CD4-positive, alpha-beta T cell (primary cell): ENCODE measurements around the gene TMEM94. TPM values are rescaled to one million over a fixed set of nuclear protein-coding genes. Genes with fewer than 3 reads are reported as not detected.

Source experiments
- ATAC-seq: fragments of 200-7000 bp; cut with Tn5 transposase; one replicate; pipeline ENCODE4 v1.10.0; 2022; ENCODE audit warnings: mild to moderate bottlenecking; ENCODE audit not compliant: poor library complexity
- CTCF ChIA-PET: fragments of 350-600 bp; sonication (Branson Sonifier 250); formaldehyde crosslinking; loops from one replicate; lab custom pipeline; 2021; ENCODE audit warnings: antibody characterized with exemption, inconsistent platforms; lab: Charles Lee
- POLR2A ChIA-PET: fragments of 350-600 bp; sonication (Branson Sonifier 250); formaldehyde crosslinking; loops from one replicate; lab custom pipeline; 2021; ENCODE audit warnings: antibody characterized with exemption, inconsistent platforms; lab: Charles Lee
- DNase-seq, 14 experiments: peaks; one replicate each; pipeline ENCODE4 v3.0.0-alpha.2; 2013 to 2020; ENCODE audit warnings: mixed read lengths in 2 of 14
- H3K27ac ChIP-seq, 2 donors: one replicate each; pipeline versions ENCODE4 v1.5.1 to v1.7.0; 2013; ENCODE audit warnings: low read length in 2 of 2, low read depth in 1 of 2, mild to moderate bottlenecking in 1 of 2
- H3K27me3 ChIP-seq, 2 experiments: 1 replicate in 1 of 2; 2 replicates in 1 of 2; pipeline versions ENCODE4 v1.6.1 to v1.7.0; 2013; ENCODE audit warnings: low read length in 2 of 2, control low read depth in 1 of 2, mild to moderate bottlenecking in 1 of 2, moderate library complexity in 1 of 2; ENCODE audit not compliant: insufficient read depth in 2 of 2, control insufficient read depth in 1 of 2
- H3K36me3 ChIP-seq: one replicate; pipeline ENCODE4 v1.6.1; 2013; ENCODE audit warnings: low read length, control low read depth; ENCODE audit not compliant: insufficient read depth
- H3K4me1 ChIP-seq: one replicate; pipeline ENCODE4 v1.6.1; 2013; ENCODE audit warnings: low read length, control low read depth; ENCODE audit not compliant: insufficient read depth
- H3K4me3 ChIP-seq: one replicate; pipeline ENCODE4 v1.5.1; 2013; ENCODE audit warnings: mild to moderate bottlenecking, low read length, moderate library complexity
- H3K9me3 ChIP-seq, 2 experiments: 1 replicate in 1 of 2; 2 replicates in 1 of 2; pipeline versions ENCODE4 v1.6.1 to v1.7.0; 2013; ENCODE audit warnings: low read length in 2 of 2, mild to moderate bottlenecking in 2 of 2, control low read depth in 1 of 2, moderate library complexity in 1 of 2; ENCODE audit not compliant: control insufficient read depth in 1 of 2, insufficient read depth in 1 of 2
- H3K27ac Mint-ChIP-seq: one replicate; pipeline ENCODE4 v1.8.0; 2020; ENCODE audit warnings: mixed read lengths
- H3K27me3 Mint-ChIP-seq: one replicate; pipeline ENCODE4 v1.8.0; 2021; ENCODE audit warnings: mixed read lengths
- H3K36me3 Mint-ChIP-seq: one replicate; pipeline ENCODE4 v1.8.0; 2021; ENCODE audit warnings: low read depth, mixed read lengths
- H3K4me1 Mint-ChIP-seq: one replicate; pipeline ENCODE4 v1.8.0; 2021; ENCODE audit warnings: low read depth, mixed read lengths
- H3K4me3 Mint-ChIP-seq: one replicate; pipeline ENCODE4 v1.8.0; 2020; ENCODE audit warnings: mild to moderate bottlenecking, mixed read lengths
- H3K9me3 Mint-ChIP-seq: one replicate; pipeline ENCODE4 v1.8.0; 2020; ENCODE audit warnings: mixed read lengths
- intact Hi-C, 2 experiments: fragments of 100-400 bp; cut with DNase I in 1 of 2; cut with micrococcal nuclease in 1 of 2; formaldehyde crosslinking; loops; one replicate each; pipeline versions ENCODE4 v1.15.1 to v1.9.0; 2023 to 2025; cut with DNase I, micrococcal nuclease
- total RNA-seq, 174 experiments: library from RNA in 2 of 174; stranded (reverse) in 2 of 174; gene quantifications; one replicate each; pipeline ENCODE4 v1.2.3 and lab custom pipeline; 2021 to 2026
- TF ChIP-seq, protein P1 (sequence below): fragments of 200-600 bp; IDR thresholded peaks from one replicate; pipeline ENCODE4 v1.8.0; 2022; ENCODE audit warnings: antibody characterized with exemption, mild to moderate bottlenecking

Gene TMEM94
- total RNA-seq, 2 experiments from 2014 or later: 52.8 to 57.3 TPM

DNA sequence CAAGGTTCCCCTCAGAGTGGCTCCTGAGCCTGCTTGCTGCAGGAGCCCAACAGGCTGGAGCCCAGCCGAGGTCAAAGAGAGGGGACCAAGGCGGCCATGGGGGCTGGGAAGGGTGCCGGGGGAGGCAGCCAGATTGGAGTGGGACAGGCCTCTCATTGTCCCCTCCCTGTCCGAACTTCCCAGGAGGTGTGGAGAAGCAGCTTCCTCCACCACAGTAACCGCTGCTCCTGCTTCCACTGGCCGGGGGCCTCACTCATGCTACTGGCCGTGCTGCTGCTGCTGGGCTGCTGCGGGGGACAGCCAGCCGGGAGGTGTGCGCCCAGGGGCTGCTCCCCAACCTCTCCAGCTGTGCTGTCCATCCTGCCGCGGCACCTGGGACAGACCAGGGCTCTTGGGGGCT, 29.3 kb downstream of the TMEM94 start:
- ChIA-PET CTCF (no interaction called here), POLR2A (interaction anchor here (3.1 kb wide), 1 partner anchor 31 kb away, joined by 23 read pairs; the partner anchor contains the start of gene TSEN54)
- peak in 1 of 14 experiments; percentile 7 for DNase-seq
- H3K27me3 Mint-ChIP-seq: no peaks in the 10 kb centered on the region
- Histone ChIP-seq H3K4me1 (peaks cover 30% of the 10 kb centered on the region), H3K9me3 (no peaks in the 10 kb centered on the region), H3K4me3 (no peak overlapping the region), H3K27ac (no peak overlapping the region), H3K36me3 (peaks cover 17% of the 10 kb centered on the region), H3K27me3 (no peaks in the 10 kb centered on the region)
- intact Hi-C loops: no loop called here
- ATAC-seq: no peak
- H3K27ac Mint-ChIP-seq: no peak overlapping the region
- H3K9me3 Mint-ChIP-seq: no peaks in the 10 kb centered on the region
- H3K4me3 Mint-ChIP-seq: no peak overlapping the region
- H3K4me1 Mint-ChIP-seq: peaks cover 26% of the 10 kb centered on the region
- TF ChIP-seq, protein P1, sequence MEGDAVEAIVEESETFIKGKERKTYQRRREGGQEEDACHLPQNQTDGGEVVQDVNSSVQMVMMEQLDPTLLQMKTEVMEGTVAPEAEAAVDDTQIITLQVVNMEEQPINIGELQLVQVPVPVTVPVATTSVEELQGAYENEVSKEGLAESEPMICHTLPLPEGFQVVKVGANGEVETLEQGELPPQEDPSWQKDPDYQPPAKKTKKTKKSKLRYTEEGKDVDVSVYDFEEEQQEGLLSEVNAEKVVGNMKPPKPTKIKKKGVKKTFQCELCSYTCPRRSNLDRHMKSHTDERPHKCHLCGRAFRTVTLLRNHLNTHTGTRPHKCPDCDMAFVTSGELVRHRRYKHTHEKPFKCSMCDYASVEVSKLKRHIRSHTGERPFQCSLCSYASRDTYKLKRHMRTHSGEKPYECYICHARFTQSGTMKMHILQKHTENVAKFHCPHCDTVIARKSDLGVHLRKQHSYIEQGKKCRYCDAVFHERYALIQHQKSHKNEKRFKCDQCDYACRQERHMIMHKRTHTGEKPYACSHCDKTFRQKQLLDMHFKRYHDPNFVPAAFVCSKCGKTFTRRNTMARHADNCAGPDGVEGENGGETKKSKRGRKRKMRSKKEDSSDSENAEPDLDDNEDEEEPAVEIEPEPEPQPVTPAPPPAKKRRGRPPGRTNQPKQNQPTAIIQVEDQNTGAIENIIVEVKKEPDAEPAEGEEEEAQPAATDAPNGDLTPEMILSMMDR: no peak
- peaks cover 27% of the 10 kb centered on the region for H3K36me3 Mint-ChIP-seq

DNA sequence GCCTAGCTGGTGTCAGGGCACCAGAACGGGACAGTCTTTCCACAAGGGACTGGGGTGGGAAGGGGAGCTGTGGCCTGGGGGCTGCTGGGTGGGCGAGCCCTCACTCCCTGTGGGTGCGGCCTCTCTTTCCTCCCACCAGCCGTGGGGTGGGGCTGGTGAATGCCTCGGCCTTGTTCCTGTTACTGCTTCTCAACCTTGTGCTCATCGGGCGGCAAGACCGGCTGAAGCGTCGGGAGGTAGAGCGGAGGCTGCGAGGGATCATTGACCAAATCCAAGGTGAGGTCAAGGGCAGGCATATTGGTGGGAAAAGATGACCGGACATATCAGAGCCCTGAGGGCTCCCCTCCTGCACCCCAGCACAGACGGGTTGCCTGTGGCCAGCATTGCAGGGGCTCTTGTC, 29.7 kb downstream of the TMEM94 start:
- TF ChIP-seq, protein P1: no peak
- H3K9me3 ChIP-seq: no peaks in the 10 kb centered on the region
- ChIA-PET POLR2A (interaction anchor here (3.1 kb wide), 1 partner anchor 30 kb away, joined by 23 read pairs; the partner anchor contains the start of gene TSEN54), CTCF (no interaction called here)
- Mint-ChIP-seq H3K4me3 (peak overlapping the region; percentile 58), H3K4me1 (peaks cover 26% of the 10 kb centered on the region), H3K27me3 (no peaks in the 10 kb centered on the region), H3K9me3 (no peaks in the 10 kb centered on the region), H3K27ac (peak overlapping the region; percentile 95), H3K36me3 (peaks cover 30% of the 10 kb centered on the region)
- intact Hi-C loops: no loop called here
- no peaks in the 10 kb centered on the region for H3K27me3 ChIP-seq
- no peak overlapping the region for H3K4me3 ChIP-seq
- H3K27ac ChIP-seq: no peak overlapping the region
- H3K4me1 ChIP-seq: peaks cover 30% of the 10 kb centered on the region
- DNase-seq (peak in 1 of 14 experiments; percentile 9), ATAC-seq (no peak)
- peaks cover 19% of the 10 kb centered on the region for H3K36me3 ChIP-seq

DNA sequence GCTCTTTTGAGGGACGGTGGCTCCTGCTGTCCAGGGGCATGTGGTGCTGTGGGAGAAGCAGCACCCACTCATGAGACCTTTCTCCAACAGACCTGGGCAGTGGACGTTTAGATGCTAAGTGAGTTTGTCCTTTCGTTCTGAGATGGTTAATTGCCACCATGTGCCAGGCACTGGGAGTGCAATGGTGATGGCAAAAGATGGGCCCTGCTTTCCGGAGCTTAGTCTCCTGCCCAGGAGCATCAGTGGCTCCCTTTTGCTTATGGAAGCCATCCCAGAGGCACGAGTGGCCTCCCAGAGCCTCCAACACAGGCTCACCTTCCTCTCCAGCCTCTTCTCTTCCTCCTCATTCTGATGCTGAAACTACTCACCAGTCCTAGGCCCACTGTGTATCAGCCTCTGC, 30.5 kb downstream of the TMEM94 start:
- DNase-seq (no peak), ATAC-seq (no peak)
- Mint-ChIP-seq H3K27ac (peak overlapping the region; percentile 95), H3K4me1 (peaks cover 26% of the 10 kb centered on the region), H3K27me3 (no peaks in the 10 kb centered on the region), H3K36me3 (peaks cover 37% of the 10 kb centered on the region), H3K4me3 (peak overlapping the region; percentile 76), H3K9me3 (no peaks in the 10 kb centered on the region)
- Histone ChIP-seq H3K27me3 (no peaks in the 10 kb centered on the region), H3K36me3 (peaks cover 23% of the 10 kb centered on the region), H3K9me3 (no peaks in the 10 kb centered on the region), H3K4me3 (peak overlapping the region; percentile 20), H3K4me1 (peaks cover 30% of the 10 kb centered on the region), H3K27ac (peak overlapping the region; percentile 55 to 65)
- TF ChIP-seq, protein P1: no peak
- POLR2A ChIA-PET: interaction anchor here (0.6 to 3.1 kb wide), 7 partner anchors 12 to 293 kb away, joined by 3 to 32 read pairs (median 4); partner anchors contain the start of genes LLGL2, SLC25A19, TMEM94 and TSEN54
- CTCF ChIA-PET: no interaction called here
- intact Hi-C loops: no loop called here
